Skin of body (tissue), 2 donors: ENCODE data around the gene GIPR. TPM values are rescaled to one million over a fixed set of nuclear protein-coding genes. Genes with fewer than 3 reads are reported as not detected.
"Not testable (repeated sequence)": the region's sequence is repeated elsewhere in the genome, so short reads cannot be mapped to it uniquely, and the experiment has no call there.

Experiments used
- DNase-seq: peaks from one replicate; lab custom pipeline; 2025; lab: John Stamatoyannopoulos, UW
- total RNA-seq: library from RNA; depleted of rRNA; stranded (reverse); fragments of >200 nt; gene quantifications from one replicate; pipeline ENCODE4 v1.2.3, GENCODE V29; 2014

GIPR gene
- total RNA-seq, 1 donor from 2014 or later, result 25.7 TPM

- peak; percentile 52 for DNase-seq
Observed at GRCh38 chr19:45645631-45646344, 22.2 kb upstream of the GIPR start.

GRCh38 chr19:45646345-45646698 is 21.7 kb upstream of the GIPR start:
- no peak for DNase-seq

DNA sequence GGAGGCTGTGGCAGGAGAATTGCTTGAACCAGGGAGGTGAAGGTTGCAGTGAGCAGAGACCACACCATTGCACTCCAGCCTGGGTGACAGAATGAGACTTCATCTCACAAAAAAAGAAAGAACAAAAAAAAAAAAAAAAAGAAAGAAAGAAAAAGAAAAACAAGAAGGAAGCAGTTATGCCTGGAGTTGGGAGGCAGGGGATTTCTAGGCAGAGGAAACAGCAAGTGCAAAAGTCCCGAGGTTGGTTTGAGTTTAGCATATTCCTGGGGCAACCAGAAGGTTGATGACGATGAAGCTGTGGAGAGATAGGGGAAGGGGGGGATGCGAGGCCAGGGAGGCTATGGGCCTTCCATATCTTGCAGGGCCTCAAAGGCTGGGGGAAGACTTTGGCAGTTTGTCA is 17.3 kb upstream of the GIPR start:
- no peak for DNase-seq

DNA sequence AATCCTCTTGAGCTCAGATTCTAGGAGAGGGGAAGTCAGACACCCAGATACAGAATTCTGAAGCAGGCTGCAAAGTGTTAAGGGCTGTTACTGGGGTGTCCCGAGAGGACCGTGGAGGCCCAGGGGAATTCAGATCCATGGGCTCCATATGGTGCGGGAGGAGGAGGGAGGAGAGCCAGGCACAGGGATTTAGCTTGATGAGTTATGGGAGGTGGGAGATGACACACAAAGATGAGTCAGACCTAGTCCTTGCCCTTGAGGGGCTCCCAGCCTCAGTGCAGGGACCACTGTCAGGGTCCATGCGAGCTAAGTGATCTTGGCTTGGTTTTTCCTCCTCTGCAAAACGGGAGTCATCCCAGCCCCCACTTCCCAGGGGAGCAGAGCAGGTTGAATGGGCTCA is 14.4 kb upstream of the GIPR start:
- DNase-seq, result no peak

DNA sequence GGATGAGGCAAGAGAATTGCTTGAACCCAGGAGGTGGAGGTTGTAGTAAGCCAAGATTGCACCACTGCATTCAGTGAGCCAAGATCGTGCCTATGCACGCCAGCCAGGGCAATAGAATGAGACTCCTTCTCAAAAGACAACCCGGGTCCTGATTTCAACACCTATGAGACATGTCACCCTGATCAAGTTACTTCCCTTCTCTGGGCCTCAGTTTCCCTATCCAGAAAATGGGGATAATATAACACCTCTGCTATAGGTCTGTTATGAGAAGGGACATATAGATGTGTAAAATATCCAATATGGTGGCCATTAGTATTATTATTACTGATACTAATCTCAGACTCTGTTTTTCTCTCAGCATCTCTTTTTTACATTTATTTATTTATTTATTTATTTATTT is 12.9 kb upstream of the GIPR start:
- no peak for DNase-seq

DNA sequence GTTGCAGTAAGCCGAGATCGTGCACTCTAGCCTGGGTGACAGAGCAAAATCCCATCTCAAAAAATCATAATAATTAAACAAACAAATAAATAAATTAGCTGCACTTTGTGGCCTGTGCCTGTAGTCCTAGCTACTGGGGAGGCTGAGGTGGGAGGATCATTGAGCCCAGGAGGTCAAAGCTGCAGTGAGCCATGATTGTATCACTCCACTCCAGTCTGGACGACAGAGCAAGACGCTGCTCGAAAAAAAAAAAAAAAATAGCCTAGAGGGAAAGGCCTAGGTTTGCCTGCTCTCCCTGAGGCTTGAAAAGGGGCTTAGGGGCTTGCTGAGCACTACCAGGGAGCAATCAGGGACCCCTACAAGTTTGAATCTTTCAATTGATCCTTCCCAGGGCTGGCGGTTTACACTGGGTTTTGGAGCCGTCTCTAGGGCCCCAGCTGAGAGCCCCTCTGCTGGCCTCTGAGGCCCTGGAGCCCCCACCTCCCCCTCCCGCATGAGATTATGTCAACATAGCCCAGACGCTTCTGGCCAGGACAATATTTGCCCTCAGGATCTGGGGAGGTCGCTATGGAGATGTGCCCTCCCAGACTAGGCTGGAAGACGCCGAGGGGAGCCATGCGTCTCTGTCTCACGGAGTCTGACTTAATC is 10.4 kb upstream of the GIPR start:
- no peak for DNase-seq

DNA sequence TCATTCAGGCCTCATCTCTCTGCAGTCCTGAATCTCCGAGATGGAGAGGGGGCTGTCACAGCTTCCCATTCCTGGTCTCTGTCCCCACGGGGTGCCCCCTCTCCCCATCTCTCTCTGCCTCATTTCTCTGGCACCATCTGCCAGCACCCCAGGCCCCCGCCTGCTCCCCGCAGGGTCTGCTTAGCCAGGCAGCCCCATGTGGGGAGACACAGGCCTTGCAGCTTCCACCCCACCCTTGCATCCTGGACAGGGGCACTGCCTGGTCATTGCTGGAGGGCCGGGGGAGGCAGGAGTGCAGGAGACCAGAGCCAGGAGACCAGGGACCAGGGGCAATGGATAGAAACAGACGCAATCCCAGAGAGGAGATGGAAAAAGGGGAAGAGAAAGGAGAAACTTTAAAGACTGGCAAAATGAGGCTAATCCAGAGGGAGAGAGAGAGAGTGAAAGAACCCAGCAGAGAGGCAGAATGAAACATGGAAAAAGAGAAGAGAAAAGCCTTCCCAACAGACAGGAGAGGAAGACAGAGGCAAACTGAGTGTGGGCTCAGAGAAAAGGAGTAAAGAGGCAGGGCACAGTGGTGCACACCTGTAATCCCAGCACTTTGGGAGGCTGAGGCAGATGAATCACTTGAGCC is 8.8 kb upstream of the GIPR start:
- no peak for DNase-seq

- no peak for DNase-seq
Observed at GRCh38 chr19:45660636-45661035, 7.4 kb upstream of the GIPR start.

DNA sequence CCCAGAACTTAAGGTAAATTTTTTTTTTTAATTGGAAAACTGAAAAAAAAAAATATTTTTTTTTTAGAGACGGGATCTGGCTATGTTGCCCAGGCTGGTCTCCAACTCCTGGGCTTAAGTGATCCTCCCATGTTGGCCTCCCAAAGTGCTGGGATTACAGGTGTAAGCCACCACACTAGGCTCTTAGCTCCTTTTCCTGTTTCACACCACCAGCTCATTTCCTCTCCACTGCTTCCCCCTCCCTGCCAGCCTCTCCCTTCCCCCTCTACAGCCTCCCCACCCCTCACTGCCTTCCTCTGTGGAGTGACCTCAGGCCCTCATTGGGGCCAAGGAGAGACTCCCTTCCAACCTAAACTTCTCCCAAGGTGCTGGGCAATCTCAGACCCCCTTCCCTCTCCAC is 4.2 kb upstream of the GIPR start:
- DNase-seq, result no peak

DNA sequence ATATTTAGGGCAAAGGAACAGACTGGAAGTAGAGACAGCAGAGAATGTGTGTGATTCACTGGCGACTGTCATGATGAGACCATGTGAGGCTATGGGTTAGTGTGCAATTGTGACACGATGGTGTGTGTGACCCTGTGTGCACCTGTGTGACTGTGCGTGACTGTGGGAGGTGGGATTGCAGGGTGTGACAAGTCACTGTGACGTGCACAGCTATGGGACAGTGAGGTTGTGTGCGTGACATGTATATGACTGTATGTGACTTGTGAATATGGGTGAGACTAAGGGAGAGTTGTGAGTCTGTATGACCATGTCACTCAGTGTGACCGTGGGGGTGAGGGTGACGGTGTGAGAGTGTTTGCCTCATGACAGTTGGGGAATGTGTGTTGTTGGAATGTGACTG is 3.4 kb upstream of the GIPR start:
- peak; percentile 60 for DNase-seq

- DNase-seq, result peak; percentile 28
Observed at GRCh38 chr19:45668342-45668871, 386 bp downstream of the GIPR start.

GRCh38 chr19:45670670-45671453 is 2.8 kb downstream of the GIPR start:
- DNase-seq, result no peak

DNA sequence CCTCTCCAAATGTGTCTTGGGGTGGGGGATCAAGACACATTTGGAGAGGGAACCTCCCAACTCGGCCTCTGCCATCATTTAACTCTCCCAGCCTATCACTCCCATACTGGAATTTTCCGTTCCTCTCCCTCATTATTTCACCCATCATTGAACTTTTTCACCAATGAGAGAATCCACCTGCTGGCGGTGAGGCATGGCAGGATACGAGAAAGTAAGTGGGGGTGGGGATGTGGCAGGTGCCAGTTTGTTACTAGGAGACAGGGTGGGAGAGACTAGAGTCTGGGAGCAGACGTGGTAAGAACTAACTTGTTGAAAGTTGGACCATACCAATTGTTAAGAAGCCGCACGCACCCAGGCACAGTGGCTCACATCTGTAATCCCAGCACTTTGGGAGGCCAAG is 6.9 kb downstream of the GIPR start:
- DNase-seq, result no peak

DNA sequence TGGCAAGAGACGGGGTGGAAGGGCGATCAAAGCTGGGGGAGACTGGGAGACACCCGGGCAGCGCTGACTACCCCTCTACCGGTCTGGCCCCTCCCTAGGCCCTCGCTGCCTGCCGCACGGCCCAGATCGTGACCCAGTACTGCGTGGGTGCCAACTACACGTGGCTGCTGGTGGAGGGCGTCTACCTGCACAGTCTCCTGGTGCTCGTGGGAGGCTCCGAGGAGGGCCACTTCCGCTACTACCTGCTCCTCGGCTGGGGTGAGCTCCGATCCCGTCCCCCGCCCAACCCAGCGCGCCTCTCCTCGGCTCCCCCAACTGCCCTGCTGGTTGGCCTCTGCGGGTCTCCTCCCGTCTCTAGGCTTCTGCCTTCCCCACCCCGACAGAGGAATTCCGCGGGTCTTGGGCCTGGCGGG is 8.8 kb downstream of the GIPR start:
- DNase-seq, result no peak

DNA sequence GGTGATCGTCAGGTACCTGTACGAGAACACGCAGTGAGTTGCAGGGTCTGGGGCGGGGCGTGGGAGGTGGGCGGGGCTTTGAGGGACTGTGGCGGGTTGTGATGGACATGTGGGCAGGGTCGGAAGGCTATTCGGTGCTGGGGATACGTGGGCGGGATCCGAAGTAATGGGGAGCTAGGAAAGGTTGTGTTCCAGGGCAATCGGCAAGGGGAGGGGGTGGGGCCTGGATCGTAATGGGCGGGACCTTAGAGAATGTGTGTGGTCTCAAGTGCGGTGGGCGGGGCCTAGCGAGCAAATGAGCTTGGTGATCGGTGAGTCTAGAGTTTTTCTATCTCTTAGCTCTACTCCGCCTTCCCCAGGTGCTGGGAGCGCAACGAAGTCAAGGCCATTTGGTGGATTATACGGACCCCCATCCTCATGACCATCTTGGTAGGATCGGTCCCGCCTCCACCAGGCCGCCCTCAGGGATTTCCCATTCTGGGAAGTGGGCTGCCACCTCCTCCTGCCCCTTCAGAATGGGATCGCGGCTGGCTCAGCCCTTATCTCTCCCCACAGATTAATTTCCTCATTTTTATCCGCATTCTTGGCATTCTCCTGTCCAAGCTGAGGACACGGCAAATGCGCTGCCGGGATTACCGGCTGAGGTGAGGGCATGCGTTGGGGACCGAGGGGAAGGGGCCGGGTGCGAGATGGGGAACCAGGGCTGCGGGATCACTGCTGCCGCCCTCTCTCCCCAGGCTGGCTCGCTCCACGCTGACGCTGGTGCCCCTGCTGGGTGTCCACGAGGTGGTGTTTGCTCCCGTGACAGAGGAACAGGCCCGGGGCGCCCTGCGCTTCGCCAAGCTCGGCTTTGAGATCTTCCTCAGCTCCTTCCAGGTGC is 9.6 kb downstream of the GIPR start:
- no peak for DNase-seq

DNA sequence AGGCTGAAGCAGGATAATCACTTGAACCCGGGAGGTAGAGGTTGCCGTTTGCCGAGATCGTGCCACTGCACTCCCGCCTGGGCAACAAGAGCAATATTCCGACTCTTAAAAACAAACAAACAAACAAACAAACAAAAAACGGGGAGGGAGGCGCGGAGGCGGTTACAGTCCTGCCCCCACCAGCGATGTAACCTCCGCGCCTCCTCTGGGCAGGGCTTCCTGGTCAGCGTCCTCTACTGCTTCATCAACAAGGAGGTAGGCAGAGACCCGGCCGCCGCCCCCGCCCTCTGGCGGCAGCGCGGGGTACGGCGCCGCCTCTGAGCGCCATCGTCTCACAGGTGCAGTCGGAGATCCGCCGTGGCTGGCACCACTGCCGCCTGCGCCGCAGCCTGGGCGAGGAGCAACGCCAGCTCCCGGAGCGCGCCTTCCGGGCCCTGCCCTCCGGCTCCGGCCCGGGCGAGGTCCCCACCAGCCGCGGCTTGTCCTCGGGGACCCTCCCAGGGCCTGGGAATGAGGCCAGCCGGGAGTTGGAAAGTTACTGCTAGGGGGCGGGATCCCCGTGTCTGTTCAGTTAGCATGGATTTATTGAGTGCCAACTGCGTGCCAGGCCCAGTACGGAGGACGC is 13.5 kb downstream of the GIPR start:
- DNase-seq, result peak; percentile 26

- DNase-seq, result no peak
Observed at GRCh38 chr19:45682117-45682516, 14.1 kb downstream of the GIPR start.

DNA sequence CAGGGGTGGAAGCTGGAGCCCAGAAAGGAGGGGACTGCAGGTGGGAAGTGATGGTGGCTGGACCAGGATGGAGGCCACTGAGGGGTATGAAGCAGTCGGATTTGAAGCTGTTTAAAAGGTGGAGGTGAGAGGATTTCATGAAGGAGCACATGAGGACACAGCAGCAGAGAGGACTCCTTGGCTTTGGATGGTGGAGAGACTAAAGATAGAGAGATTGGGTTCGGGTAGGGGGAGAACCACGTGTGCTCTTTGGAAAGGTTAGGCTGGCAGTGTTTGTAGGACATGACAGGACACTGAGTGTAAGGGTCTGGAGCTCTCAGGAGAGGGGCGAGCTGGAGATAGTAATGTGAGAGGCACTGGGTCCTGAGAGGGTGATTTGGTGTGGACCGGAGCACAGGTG is 14.9 kb downstream of the GIPR start:
- DNase-seq, result no peak

- DNase-seq, result not testable (repeated sequence)
Observed at GRCh38 chr19:45685045-45685444, 17.0 kb downstream of the GIPR start.

DNA sequence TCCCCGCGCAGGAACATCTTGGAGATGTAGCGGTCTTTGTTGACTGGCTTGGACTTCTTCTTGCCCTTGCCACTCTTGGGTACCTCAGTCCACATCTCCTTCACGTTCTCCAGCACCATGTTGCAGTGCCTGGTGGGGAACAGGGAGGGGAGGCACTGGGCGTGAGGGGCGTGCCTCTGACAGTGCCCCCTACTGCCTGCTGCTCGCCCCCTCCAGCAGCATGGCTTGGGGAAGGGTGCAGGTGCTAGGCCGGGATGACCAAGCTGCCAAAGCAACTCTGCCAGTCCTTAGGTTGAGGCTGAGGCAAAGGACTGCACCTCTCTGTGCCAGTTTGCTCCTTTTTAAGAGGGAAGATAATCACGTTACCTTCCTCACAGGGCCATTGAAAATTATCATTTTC is 19.6 kb downstream of the GIPR start:
- DNase-seq, result no peak
